Suprapubic skin (tissue), 4 donors: ENCODE results near the gene MARCHF10. TPM values are rescaled to one million over a fixed set of nuclear protein-coding genes. Genes with fewer than 3 reads are reported as not detected.
"Not testable (repeated sequence)": the region's sequence is repeated elsewhere in the genome, so short reads cannot be mapped to it uniquely, and the experiment has no call there.

Experiments used
- DNase-seq, 2 donors: peaks; one replicate each; pipeline ENCODE4 v3.0.0-alpha.2; 2019; ENCODE audit warnings: low spot score in 2 of 2
- H3K27ac ChIP-seq: fragments of 200-600 bp; sonication (generic); one replicate; pipeline ENCODE4 v1.5.1; 2019
- H3K27me3 ChIP-seq: fragments of 200-600 bp; sonication (generic); one replicate; pipeline ENCODE4 v1.5.1; 2019
- H3K36me3 ChIP-seq: fragments of 200-600 bp; sonication (generic); one replicate; pipeline ENCODE4 v1.5.1; 2019
- H3K4me1 ChIP-seq: fragments of 200-600 bp; sonication (generic); one replicate; pipeline ENCODE4 v1.5.1; 2019
- H3K4me3 ChIP-seq: fragments of 200-600 bp; sonication (generic); one replicate; pipeline ENCODE4 v1.5.1; 2019; ENCODE audit warnings: mild to moderate bottlenecking
- H3K9me3 ChIP-seq: fragments of 200-600 bp; sonication (generic); one replicate; pipeline ENCODE4 v1.5.1; 2019
- EP300 ChIP-seq: sonication (generic); formaldehyde crosslinking; IDR thresholded peaks from one replicate; pipeline ENCODE4 v1.6.1; 2017; ENCODE audit warnings: antibody characterized with exemption
- POLR2A ChIP-seq, 2 donors: fragments of 450-650 bp; IDR thresholded peaks; one replicate each; pipeline ENCODE4 v1.6.1; 2017; ENCODE audit warnings: antibody characterized with exemption in 2 of 2, mild to moderate bottlenecking in 2 of 2, moderate library complexity in 2 of 2
- POLR2AphosphoS5 ChIP-seq, 3 donors: sonication (generic); formaldehyde crosslinking; IDR thresholded peaks; one replicate each; pipeline ENCODE4 v1.6.1; 2017; ENCODE audit warnings: antibody characterized with exemption in 3 of 3
- WGBS: methylation state at CpG from one replicate; pipeline ENCODE4 v1.1.5; 2018; 5-methylcytosine and 5-hydroxymethylcytosine counted together
- total RNA-seq, 4 donors: library from RNA; depleted of rRNA; stranded (reverse); fragments of >200 nt; gene quantifications; one replicate each; pipeline ENCODE4 v1.1.0, GENCODE V29; 2016
- TF ChIP-seq, protein P1 (sequence below), 2 donors: fragments of 200-600 bp in 1 of 2; fragments of 450-650 bp in 1 of 2; sonication (generic) in 1 of 2; IDR thresholded peaks; one replicate each; pipeline ENCODE4 v1.5.1; 2016 to 2019; ENCODE audit warnings: antibody characterized with exemption in 2 of 2, mild to moderate bottlenecking in 1 of 2, moderate library complexity in 1 of 2

MARCHF10 gene
- total RNA-seq, 4 donors from 2014 or later = not detected

DNA sequence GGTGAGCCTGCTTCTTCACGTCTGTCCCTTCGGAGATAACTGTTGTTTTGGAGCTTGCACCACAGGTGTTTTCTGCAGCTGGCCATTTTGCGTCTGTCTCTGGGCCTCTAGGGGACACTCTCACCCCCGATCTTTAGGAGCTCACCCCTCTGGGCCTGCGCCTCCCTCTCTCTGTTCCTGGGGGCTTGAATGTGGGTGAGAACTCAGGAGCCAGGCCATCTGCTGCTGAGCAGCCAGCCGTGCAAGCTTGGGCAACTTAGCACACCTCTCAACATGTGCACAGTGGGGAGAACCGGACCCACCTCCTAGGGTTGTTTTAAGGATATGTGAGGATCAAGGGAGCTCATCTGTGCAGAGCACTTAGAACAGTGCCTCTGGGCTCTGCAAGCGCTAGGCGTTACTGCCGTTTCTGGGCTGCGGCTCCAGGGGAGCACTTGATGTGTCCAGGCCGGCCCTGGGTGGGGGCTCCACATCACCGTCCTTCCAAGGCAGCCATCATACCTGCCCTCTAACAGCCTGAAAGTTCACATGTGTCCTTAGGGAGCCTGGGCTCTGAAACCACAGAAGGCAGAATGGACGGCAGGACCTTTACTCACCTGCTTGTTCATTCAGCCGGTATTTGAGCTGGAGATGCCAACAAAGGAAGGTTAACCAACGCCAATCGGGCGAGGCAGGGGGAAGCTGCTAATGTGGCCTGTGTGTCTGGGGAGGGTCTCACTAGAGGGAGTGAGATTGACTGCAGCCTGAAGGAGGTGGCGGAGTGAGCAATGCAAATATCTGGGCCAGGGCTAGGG lies 114.3 kb downstream of the MARCHF10 start:
- DNase-seq = no peak
- 52% methylated on average over 19 of the region's 19 CpGs for WGBS
- H3K4me3 ChIP-seq = no peak overlapping the region
- TF ChIP-seq, protein P1, sequence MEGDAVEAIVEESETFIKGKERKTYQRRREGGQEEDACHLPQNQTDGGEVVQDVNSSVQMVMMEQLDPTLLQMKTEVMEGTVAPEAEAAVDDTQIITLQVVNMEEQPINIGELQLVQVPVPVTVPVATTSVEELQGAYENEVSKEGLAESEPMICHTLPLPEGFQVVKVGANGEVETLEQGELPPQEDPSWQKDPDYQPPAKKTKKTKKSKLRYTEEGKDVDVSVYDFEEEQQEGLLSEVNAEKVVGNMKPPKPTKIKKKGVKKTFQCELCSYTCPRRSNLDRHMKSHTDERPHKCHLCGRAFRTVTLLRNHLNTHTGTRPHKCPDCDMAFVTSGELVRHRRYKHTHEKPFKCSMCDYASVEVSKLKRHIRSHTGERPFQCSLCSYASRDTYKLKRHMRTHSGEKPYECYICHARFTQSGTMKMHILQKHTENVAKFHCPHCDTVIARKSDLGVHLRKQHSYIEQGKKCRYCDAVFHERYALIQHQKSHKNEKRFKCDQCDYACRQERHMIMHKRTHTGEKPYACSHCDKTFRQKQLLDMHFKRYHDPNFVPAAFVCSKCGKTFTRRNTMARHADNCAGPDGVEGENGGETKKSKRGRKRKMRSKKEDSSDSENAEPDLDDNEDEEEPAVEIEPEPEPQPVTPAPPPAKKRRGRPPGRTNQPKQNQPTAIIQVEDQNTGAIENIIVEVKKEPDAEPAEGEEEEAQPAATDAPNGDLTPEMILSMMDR (IDR thresholded peaks at IDR 0.05) = no peak
- TF ChIP-seq POLR2A (IDR thresholded peaks at IDR 0.05) (no peak), EP300 (no peak), POLR2AphosphoS5 (IDR thresholded peaks at IDR 0.05) (no peak)
- H3K27ac ChIP-seq = no peak overlapping the region
- peaks cover 20% of the 10 kb centered on the region for H3K36me3 ChIP-seq
- H3K9me3 ChIP-seq = no peaks in the 10 kb centered on the region
- peaks cover 31% of the 10 kb centered on the region for H3K4me1 ChIP-seq
- H3K27me3 ChIP-seq = no peaks in the 10 kb centered on the region

DNA sequence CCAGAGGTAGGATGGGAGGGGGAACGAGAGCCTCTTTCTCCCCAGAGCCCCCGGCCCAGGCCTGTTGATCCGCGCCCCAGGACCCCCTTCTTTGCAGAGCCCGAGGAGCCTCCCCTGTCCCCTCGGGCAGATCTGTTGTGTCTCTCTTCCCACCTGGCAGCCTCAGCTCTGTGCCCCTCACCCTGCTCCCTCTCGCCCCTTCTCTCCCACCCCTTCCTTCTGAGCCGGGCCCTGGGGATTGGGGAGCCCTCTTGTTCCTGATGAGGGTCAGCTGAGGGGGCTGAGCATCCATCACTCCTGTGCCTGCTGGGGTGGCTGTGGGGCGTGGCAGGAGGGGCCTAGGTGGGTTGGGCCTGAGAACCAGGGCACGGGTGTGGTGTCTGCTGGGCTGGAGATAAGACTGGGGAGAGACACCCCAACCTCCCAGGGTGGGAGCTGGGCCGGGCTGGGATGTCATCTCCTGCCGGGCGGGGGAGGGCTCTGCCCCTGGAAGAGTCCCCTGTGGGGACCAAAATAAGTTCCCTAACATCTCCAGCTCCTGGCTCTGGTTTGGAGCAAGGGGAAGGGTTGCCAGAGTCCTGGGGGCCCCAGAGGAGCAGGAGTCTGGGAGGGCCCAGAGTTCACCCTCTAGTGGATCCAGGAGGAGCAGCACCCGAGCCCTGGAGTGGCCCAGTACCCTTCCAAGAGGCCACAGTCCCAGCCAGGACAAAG lies 115.2 kb downstream of the MARCHF10 start:
- no peak for TF ChIP-seq POLR2AphosphoS5 (IDR thresholded peaks at IDR 0.05)
- TF ChIP-seq, protein P1 (IDR thresholded peaks at IDR 0.05) = peak in 1 of 2 donors; percentile 57
- no peak overlapping the region for H3K27ac ChIP-seq
- peak in 1 of 2 donors; percentile 59 for DNase-seq
- H3K9me3 ChIP-seq = no peaks in the 10 kb centered on the region
- peaks cover 29% of the 10 kb centered on the region for H3K36me3 ChIP-seq
- WGBS = 84% methylated on average over 9 of the region's 14 CpGs
- H3K27me3 ChIP-seq = no peaks in the 10 kb centered on the region
- no peak overlapping the region for H3K4me3 ChIP-seq
- H3K4me1 ChIP-seq = peaks cover 31% of the 10 kb centered on the region

DNA sequence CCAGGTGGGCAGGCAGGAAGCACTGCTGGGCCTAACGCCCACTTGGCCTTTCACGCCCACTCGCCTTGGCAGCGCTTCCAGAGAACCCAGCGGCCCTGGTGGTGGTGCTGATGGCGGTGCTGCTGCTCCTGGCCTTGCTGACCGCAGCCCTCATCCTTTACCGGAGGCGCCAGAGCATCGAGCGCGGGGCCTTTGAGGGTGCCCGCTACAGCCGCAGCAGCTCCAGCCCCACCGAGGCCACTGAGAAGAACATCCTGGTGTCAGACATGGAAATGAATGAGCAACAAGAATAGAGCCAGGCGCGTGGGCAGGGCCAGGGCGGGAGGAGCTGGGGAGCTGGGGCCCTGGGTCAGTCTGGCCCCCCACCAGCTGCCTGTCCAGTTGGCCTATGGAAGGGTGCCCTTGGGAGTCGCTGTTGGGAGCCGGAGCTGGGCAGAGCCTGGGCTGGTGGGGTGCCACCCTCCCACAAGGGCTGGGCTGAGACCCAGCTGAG lies 115.9 kb downstream of the MARCHF10 start:
- H3K4me3 ChIP-seq = no peak overlapping the region
- no peaks in the 10 kb centered on the region for H3K9me3 ChIP-seq
- peaks cover 31% of the 10 kb centered on the region for H3K4me1 ChIP-seq
- H3K36me3 ChIP-seq = peaks cover 30% of the 10 kb centered on the region
- no peak for TF ChIP-seq POLR2AphosphoS5 (IDR thresholded peaks at IDR 0.05)
- TF ChIP-seq, protein P1 (IDR thresholded peaks at IDR 0.05) = no peak
- TF ChIP-seq EP300 = no peak
- no peak for TF ChIP-seq POLR2A (IDR thresholded peaks at IDR 0.05)
- WGBS = 77% methylated on average over 5 of the region's 20 CpGs
- peak in 1 of 2 donors; percentile 56 for DNase-seq
- H3K27ac ChIP-seq = no peak overlapping the region
- no peaks in the 10 kb centered on the region for H3K27me3 ChIP-seq

DNA sequence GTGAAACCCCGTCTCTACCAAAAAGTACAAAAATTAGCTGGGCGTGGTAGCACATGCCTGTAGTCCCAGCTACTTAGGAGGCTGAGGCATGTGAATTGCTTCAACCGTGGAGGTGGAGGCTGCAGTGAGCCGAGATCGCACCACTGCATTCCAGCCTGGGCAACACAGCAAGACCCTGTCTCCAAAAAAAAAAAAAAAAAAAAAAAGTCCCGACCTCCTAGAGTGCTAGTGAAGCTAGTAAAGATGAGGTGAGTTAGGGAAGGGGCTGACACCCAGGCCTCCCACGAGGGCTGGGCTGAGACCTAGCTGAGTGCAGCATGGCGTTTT lies 116.6 kb downstream of the MARCHF10 start:
- Histone ChIP-seq H3K4me1 (peaks cover 29% of the 10 kb centered on the region), H3K36me3 (peaks cover 30% of the 10 kb centered on the region)
- not testable (repeated sequence) for H3K4me3 ChIP-seq, H3K9me3 ChIP-seq, DNase-seq, H3K27ac ChIP-seq, H3K27me3 ChIP-seq
- WGBS = 92% methylated on average over 8 of the region's 8 CpGs

DNA sequence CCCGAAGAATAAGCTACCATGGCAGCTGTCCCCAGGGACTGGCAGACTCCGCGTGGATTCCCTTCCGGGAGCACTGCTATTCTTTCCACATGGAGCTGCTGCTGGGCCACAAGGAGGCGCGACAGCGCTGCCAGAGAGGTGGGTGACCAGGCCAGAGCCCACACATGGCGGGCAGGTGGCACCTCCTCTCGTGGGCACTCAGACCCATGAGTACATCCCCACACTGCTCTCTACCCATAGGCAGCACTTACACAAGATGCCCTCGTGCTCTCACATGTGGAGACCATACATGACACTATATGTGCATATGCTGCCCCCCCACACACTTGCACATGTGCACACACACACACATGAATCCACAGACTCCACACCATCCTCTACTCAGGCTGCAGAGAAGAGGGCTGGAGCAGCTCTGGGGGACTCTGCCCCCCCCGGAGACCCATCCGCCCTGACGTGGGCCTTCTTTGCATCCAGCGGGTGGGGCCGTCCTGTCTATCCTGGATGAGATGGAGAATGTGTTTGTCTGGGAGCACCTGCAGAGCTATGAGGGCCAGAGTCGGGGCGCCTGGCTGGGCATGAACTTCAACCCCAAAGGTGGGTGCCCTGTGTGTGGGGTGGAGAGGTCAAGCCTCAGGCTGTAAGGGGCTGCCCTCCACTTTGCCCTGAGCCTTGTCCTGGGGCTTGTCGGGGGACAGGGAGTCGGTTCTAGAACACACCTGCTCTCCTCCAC lies 117.8 kb downstream of the MARCHF10 start:
- no peaks in the 10 kb centered on the region for H3K27me3 ChIP-seq
- peaks cover 29% of the 10 kb centered on the region for H3K4me1 ChIP-seq
- peaks cover 36% of the 10 kb centered on the region for H3K36me3 ChIP-seq
- no peak overlapping the region for H3K27ac ChIP-seq
- no peak for DNase-seq
- H3K9me3 ChIP-seq = no peaks in the 10 kb centered on the region
- no peak overlapping the region for H3K4me3 ChIP-seq
- WGBS = 87% methylated on average over 8 of the region's 19 CpGs
- TF ChIP-seq POLR2AphosphoS5 (IDR thresholded peaks at IDR 0.05) = no peak
- TF ChIP-seq POLR2A (IDR thresholded peaks at IDR 0.05) = no peak
- TF ChIP-seq, protein P1 (IDR thresholded peaks at IDR 0.05) = no peak
- no peak for TF ChIP-seq EP300
